H1 (cell line): ENCODE measurements around the gene TMEM89. TPM values are rescaled to one million over a fixed set of nuclear protein-coding genes. Genes with fewer than 3 reads are reported as not detected.

Experiments used
- ASH2L ChIP-seq: fragments of 200-600, 300-600 bp; sonication (generic); IDR thresholded peaks from one replicate; pipeline ENCODE4 v1.7.1; 2017; ENCODE audit warnings: low read length
- BACH1 ChIP-seq: IDR thresholded peaks from 2 replicates; pipeline ENCODE4 v1.6.1; 2012; ENCODE audit warnings: low read length, improper control_type of control experiment
- BCL11A ChIP-seq, 2 experiments: IDR thresholded peaks; one replicate each; pipeline ENCODE4 v1.6.1; 2011; ENCODE audit warnings: low read depth in 2 of 2, low read length in 2 of 2, mild to moderate bottlenecking in 2 of 2
- CREB1 ChIP-seq: IDR thresholded peaks from 2 replicates; pipeline ENCODE4 v1.6.1; 2012; ENCODE audit warnings: inconsistent platforms
- CTCF ChIP-seq, 3 experiments: IDR thresholded peaks; 1 replicate in 2 of 3; 2 replicates in 1 of 3; pipeline versions ENCODE4 v1.5.1 to v1.6.1; 2011; ENCODE audit warnings: low read length in 3 of 3, mild to moderate bottlenecking in 3 of 3, inconsistent platforms in 2 of 3, low read depth in 1 of 3, moderate library complexity in 1 of 3; ENCODE audit not compliant: insufficient read depth in 1 of 3; ENCODE audit errors: control extremely low read depth in 1 of 3
- E2F6 ChIP-seq: IDR thresholded peaks from 2 replicates; pipeline ENCODE4 v1.6.1; 2012; ENCODE audit warnings: inconsistent platforms
- EZH2 ChIP-seq: fragments of 200-600 bp; sonication (generic); IDR thresholded peaks from 2 replicates; pipeline ENCODE4 v1.7.1; 2012; ENCODE audit warnings: low read depth, mild to moderate bottlenecking, moderate library complexity, low read length, inconsistent platforms; ENCODE audit not compliant: severe bottlenecking
- JUND ChIP-seq: IDR thresholded peaks from 2 replicates; pipeline ENCODE4 v1.6.1; 2011; ENCODE audit warnings: mild to moderate bottlenecking, improper control_type of control experiment, low read length
- NANOG ChIP-seq: IDR thresholded peaks from 2 replicates; pipeline ENCODE4 v1.6.1; 2011; ENCODE audit warnings: low read length, low read depth, mild to moderate bottlenecking, inconsistent platforms; ENCODE audit not compliant: insufficient read depth, poor library complexity, severe bottlenecking
- POLR2A ChIP-seq, 2 experiments: IDR thresholded peaks; 1 replicate in 1 of 2; 2 replicates in 1 of 2; pipeline ENCODE4 v1.6.1; 2011; ENCODE audit warnings: low read depth in 2 of 2, low read length in 2 of 2, mild to moderate bottlenecking in 2 of 2; ENCODE audit errors: control extremely low read depth in 1 of 2
- RNF2 ChIP-seq: fragments of 200-900, 300-1000 bp; sonication (generic); IDR thresholded peaks from 2 replicates; pipeline ENCODE4 v1.7.1; 2016; ENCODE audit warnings: borderline replicate concordance, low read depth, mild to moderate bottlenecking, antibody characterized with exemption, low read length; ENCODE audit not compliant: poor library complexity, severe bottlenecking; ENCODE audit errors: missing control alignments
- SAP30 ChIP-seq: fragments of 300-600 bp; sonication (generic); IDR thresholded peaks from 2 replicates; pipeline ENCODE4 v1.7.1; 2012; ENCODE audit warnings: low read length, moderate library complexity, mild to moderate bottlenecking, inconsistent platforms; ENCODE audit not compliant: insufficient read depth, insufficient replicate concordance
- SIN3A ChIP-seq, 2 experiments: IDR thresholded peaks in 1 of 2; conservative IDR thresholded peaks in 1 of 2; 2 replicates each; pipeline ENCODE4 v1.6.1; 2011 to 2012; ENCODE audit warnings: low read length in 2 of 2, improper control_type of control experiment in 1 of 2, low read depth in 1 of 2, mild to moderate bottlenecking in 1 of 2
- SIRT6 ChIP-seq: IDR thresholded peaks from one replicate; pipeline ENCODE4 v1.7.1; 2012; ENCODE audit warnings: low read length, inconsistent platforms
- TAF1 ChIP-seq: IDR thresholded peaks from 2 replicates; pipeline ENCODE4 v1.6.1; 2011; ENCODE audit warnings: mild to moderate bottlenecking, low read depth, low read length
- polyA plus RNA-seq, 7 experiments: library from polyadenylated mRNA; depleted of rRNA in 3 of 7; stranded (reverse) in 5 of 7; unstranded in 2 of 7; fragments of >200 nt in 5 of 7; fragments of 200-250 nt in 2 of 7; gene quantifications; 1 replicate in 5 of 7; 2 replicates in 1 of 7; 4 replicates in 1 of 7; pipeline versions ENCODE4 v1.2.1 to v1.2.3, GENCODE V29; 2011 to 2013; ENCODE audit warnings: missing spikeins in 2 of 7, mixed read lengths in 2 of 7
- total RNA-seq: library from RNA; stranded (reverse); fragmentation: NEBNext Ultra II Directional; extraction: Animal tissue kit (Norgen Biotek cat#: 25700); gene quantifications from 2 replicates; pipeline ENCODE4 v1.2.1, GENCODE V29; 2021

TMEM89 gene
- total and polyA plus RNA-seq, 2 of the 8 experiments (the other 6 are each of a cell fraction or from before 2014, with no cell fraction given) = not detected

- TF ChIP-seq CTCF (IDR thresholded peaks at IDR 0.05; ENCODE audit: control extremely low read depth in 1 of 3, insufficient read depth in 1 of 3, low read depth in 1 of 3, low read length in 3 of 3) = no peak
- no peak for TF ChIP-seq NANOG
- TF ChIP-seq TAF1 = no peak
- peak; percentile 85 for TF ChIP-seq ASH2L
- TF ChIP-seq E2F6 = no peak
- TF ChIP-seq SIRT6 = no peak
- no peak for TF ChIP-seq BCL11A (IDR thresholded peaks at IDR 0.05; ENCODE audit: low read depth in 2 of 2, low read length in 2 of 2)
- TF ChIP-seq BACH1 = no peak
- TF ChIP-seq EZH2 = no peak
- no peak for TF ChIP-seq RNF2
- 0 out of 2 replicates have a peak, but pooled peaks have one; percentile 0 for TF ChIP-seq CREB1
- TF ChIP-seq JUND = peak; percentile 59; the same call in 1 of the 2 replicates
- TF ChIP-seq SIN3A (conservative IDR thresholded peaks at IDR 0.05 in 1 of 2, IDR thresholded peaks at IDR 0.05 in 1 of 2; ENCODE audit: low read depth in 1 of 2, low read length in 2 of 2) = no peak; a peak in 1 of 4 replicates
- no peak for TF ChIP-seq SAP30
- TF ChIP-seq POLR2A (IDR thresholded peaks at IDR 0.05; ENCODE audit: control extremely low read depth in 1 of 2, low read depth in 2 of 2, low read length in 2 of 2) = no peak
- TF ChIP-seq, all 59 proteins: peak for 4
Observed at GRCh38 chr3:48634661-48635221, 13.2 kb upstream of the TMEM89 start (continued).
